Colon (tissue), 2 donors: ENCODE data around the gene TRIM52.
"Not testable (repeated sequence)": the region's sequence is repeated elsewhere in the genome, so short reads cannot be mapped to it uniquely, and the experiment has no call there.

Experiments used
- FAIRE-seq: peaks from 2 replicates; lab custom pipeline; 2012; peaks lifted over from hg19 to GRCh38; lab: Jason Lieb, UNC
- donor health status: control.
- donor health status: control.

Gene TRIM52

DNA sequence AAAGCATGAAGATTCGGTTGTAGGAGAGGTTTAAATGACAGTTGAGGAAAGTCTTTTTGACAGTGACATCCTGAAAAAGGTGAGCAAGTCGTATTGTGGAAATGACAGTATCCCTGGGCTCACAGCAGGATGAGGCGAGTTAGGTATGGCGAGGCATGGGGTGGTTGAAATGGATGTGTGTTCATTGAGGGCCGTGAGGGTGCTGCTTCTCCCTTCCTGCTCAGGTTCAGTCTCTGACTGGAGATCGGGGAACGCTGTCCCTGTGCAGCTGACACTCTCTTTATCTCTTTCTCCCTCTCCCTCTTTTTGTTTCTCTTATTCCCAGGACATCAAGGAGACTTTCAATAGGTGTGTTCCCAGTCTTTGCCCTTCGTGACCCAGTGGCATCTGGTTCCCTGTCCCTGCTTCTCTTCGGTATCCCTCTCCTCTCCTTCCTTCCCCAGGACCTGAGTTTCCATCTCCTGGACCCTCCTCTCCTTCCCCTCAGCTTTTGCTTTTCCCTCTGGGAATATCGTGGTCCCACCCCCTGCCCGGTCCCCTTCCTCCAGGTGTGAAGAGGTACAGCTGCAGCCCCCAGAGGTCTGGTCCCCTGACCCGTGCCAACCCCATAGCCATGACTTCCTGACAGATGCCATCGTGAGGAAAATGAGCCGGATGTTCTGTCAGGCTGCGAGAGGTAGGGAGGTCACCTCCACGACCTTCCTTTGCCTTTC is 27.7 kb downstream of the TRIM52 start:
- FAIRE-seq: no peak

- no peak for FAIRE-seq
Observed at GRCh38 chr5:181232593-181232992, 28.4 kb downstream of the TRIM52 start.

GRCh38 chr5:181231432-181231831 is 29.5 kb downstream of the TRIM52 start:
- no peak for FAIRE-seq

DNA sequence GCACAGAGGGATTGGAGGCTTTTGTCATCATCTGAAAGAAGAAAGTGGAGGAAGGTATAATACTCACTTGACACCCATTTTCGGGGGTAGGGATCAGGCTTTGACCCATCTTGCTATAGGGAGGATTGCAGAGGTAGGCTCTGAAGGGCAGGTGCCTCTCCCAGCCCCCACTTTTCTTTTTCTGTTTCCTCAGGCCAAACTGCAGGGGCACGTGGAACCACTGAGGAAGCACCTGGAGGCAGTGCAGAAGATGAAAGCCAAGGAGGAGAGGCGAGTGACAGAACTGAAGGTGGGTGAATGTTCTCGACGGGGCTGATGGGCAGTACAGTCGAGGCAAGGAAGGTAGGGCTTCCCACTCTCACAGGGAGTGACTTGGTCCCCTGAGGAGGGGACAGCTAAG is 30.4 kb downstream of the TRIM52 start:
- FAIRE-seq: no peak

DNA sequence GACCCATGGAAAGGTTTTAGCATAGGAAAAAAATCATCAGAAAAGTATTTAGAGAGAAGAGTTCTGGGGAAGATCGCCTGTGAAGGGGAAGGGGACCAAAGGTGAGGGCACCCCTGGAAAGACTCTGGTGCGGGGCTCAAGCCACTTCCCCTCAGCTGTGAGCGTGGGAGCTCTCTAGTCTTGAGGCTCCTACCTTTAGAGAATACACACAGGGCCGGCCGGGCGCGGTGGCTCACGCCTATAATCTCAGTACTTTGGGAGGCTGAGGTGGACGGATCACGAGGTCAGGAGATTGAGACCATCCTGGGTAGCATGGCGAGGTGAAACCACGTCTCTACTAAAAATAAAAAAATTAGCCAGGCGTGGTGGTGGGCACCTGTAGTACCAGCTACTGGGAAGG is 30.9 kb downstream of the TRIM52 start:
- no peak for FAIRE-seq

GRCh38 chr5:181224390-181225229 is 36.3 kb downstream of the TRIM52 start:
- FAIRE-seq: no peak

DNA sequence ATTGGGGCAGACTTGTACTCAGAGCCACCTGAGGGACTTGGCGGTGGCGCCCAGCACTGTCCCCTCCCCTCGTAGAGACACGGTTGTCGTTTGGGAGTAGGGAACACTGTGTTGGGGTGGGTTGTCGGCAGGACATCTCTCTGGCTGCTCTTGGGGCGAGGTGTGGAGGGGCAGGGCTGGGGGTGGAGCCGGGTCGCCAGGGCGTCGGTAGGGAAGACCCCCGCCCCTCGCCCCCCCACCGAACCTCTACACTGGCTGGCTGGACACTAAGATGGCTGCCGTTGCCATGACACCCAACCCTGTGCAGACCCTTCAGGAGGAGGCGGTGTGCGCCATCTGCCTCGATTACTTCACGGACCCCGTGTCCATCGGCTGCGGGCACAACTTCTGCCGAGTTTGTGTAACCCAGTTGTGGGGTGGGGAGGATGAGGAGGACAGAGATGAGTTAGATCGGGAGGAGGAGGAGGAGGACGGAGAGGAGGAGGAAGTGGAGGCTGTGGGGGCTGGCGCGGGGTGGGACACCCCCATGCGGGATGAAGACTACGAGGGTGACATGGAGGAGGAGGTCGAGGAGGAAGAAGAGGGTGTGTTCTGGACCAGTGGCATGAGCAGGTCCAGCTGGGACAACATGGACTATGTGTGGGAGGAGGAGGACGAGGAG is 37.1 kb downstream of the TRIM52 start:
- no peak for FAIRE-seq

GRCh38 chr5:181223058-181223728 is 37.8 kb downstream of the TRIM52 start, which contains the start of gene TRIM41:
Gene TRIM41 (plus strand): TSS chr5:181223281. CDS start chr5:181224000, 719 bp downstream.
- FAIRE-seq: no peak

- no peak for FAIRE-seq
Observed at GRCh38 chr5:181222630-181223057, 38.3 kb downstream of the TRIM52 start.

DNA sequence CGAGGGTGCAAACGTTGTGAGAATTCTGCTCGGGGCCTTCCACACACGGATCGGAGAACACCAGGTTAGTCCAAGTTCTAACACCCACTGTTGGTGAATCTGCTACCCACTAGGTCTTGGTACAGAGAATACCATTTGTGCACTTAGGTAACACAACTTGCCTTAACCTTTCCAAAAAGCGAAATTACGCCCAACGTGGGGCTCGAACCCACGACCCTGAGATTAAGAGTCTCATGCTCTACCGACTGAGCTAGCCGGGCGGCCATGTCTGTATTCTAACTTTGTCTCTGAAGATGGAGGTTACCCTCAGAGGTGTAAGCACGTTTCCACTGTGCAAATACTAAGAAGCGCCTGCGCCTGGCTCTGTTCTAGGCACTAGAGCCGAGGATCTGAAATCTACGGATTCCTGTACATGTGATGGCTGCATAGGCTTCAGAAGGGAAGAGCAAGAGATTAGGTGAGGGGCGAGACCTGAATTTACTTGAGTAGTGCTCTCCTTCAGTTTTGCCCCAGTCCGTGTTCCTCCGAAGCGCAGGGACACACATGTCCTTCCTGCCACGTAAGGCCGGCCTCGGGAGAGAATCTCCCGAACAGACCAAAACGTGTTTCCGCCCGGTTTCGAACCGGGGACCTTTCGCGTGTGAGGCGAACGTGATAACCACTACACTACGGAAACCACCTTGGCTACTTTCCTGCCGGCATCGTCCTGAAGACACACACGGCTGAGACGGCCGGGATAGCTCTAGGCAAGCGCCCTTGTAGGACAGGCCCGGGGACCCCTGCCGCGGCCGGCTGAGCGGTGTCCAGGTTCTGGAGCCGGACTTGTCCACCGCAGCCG is 38.9 kb downstream of the TRIM52 start:
- FAIRE-seq: no peak

GRCh38 chr5:181221105-181221791 is 39.7 kb downstream of the TRIM52 start:
- FAIRE-seq: no peak

DNA sequence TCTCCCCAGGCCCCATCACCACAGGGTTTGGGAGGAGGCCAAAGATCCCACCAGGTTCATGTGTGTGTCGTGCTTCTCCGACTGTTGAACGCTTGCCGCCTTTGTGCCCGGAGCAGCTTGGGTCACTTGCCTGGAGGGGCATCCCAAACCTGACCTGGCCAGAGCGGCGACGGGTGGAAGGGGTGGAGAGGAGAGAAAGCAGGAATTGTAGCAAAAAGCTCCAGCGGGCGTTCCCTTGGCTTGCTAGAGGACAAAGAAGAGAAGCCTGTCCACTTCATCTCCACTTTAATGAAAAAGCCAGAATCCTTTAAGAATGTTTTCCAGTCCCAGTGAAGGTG is 40.8 kb downstream of the TRIM52 start:
- no peak for FAIRE-seq

- FAIRE-seq: no peak
Observed at GRCh38 chr5:181219262-181220177, 41.4 kb downstream of the TRIM52 start.

- FAIRE-seq: no peak
Observed at GRCh38 chr5:181218795-181219124, 42.2 kb downstream of the TRIM52 start.

GRCh38 chr5:181217803-181218062 is 43.2 kb downstream of the TRIM52 start:
- no peak for FAIRE-seq

GRCh38 chr5:181217111-181217802 is 43.7 kb downstream of the TRIM52 start:
- FAIRE-seq: no peak

- FAIRE-seq: no peak
Observed at GRCh38 chr5:181215997-181216989, 44.6 kb downstream of the TRIM52 start.

GRCh38 chr5:181214249-181214648 is 46.7 kb downstream of the TRIM52 start:
- not testable (repeated sequence) for FAIRE-seq
